ENCODE results near the gene XRCC6. TPM values are rescaled to one million over a fixed set of nuclear protein-coding genes. Genes with fewer than 3 reads are reported as not detected.
"Not testable (repeated sequence)": the region's sequence is repeated elsewhere in the genome, so short reads cannot be mapped to it uniquely, and the experiment has no call there.

The XRCC6 gene
- total RNA-seq, 1 donor from 2014 or later = 173 TPM

GRCh38 chr22:41683616-41684015 lies 62.5 kb downstream of the XRCC6 start:
- DNase-seq (ENCODE audit: low spot score) = no peak

- DNase-seq (ENCODE audit: low spot score) = no peak
These were observed 63.1 kb downstream of the XRCC6 start for GRCh38 chr22:41684194-41684593.

DNA sequence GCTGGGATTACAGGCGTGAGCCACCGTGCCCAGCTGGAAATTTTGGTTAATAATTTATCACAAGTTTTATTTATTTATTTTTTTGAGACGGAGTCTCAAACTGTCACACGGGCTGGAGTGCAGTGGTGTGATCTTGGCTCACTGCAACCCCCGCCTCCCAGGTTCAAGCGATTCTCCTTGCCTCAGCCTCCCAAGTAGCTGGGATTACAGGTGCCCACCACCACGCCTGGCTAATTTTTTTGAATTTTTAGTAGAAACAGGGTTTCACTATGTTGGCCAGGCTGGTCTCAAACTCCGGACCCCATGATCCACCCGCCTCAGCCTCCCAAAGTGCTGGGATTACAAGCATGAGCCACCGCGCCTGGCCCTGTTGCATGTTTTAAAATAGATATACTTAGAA lies 65.8 kb downstream of the XRCC6 start:
- DNase-seq (ENCODE audit: low spot score) = not testable (repeated sequence)

DNA sequence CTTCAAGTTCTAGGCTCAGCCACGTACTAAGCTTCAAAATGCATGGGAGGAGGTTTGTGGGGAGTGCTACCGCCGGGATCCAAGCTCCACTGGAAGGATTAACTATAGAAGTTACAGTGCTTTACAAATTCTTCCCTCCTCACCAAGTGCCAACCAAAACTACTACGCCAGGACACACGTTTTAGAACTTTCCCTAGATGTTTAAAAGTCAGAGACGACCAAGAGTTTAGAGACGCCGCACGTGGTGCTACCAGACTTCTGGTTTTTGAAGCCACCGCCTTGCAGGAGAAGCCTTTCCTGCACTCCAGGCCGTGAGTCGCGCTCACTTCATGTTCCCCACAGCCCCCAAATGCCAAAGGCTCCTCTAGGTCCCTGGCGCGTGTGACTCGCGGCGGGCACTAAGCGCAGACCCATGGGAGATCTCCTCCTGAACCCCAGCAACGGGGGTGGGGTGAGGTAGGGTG lies 66.8 kb downstream of the XRCC6 start:
- DNase-seq (ENCODE audit: low spot score) = no peak

- peak; percentile 97 for DNase-seq (ENCODE audit: low spot score)
These were observed 67.5 kb downstream of the XRCC6 start, which contains the start of gene SNU13 for GRCh38 chr22:41688365-41689211. Gene SNU13 (minus strand): TSS chr22:41688867. CDS start chr22:41688796, 71 bp downstream.

DNA sequence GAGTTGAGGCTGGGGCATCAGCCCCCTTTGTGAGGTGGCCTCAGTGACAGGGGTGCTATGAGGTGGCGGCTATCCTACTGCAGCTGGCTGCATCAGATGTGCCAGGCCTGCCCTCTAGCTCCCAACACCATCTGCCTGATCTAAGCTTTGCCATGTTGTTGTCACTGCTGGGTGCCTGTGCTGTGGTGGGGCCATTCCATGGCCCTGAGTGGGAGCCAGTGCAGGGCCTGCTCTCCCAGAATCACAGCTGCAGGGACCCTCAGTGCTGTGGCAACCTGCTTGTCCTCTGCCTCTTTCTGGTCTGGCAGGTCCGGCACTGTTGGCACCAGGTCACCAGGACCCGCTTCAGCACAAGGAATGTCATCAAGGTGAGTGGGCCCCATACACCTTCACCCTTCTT lies 69.4 kb downstream of the XRCC6 start:
- no peak for DNase-seq (ENCODE audit: low spot score)

DNA sequence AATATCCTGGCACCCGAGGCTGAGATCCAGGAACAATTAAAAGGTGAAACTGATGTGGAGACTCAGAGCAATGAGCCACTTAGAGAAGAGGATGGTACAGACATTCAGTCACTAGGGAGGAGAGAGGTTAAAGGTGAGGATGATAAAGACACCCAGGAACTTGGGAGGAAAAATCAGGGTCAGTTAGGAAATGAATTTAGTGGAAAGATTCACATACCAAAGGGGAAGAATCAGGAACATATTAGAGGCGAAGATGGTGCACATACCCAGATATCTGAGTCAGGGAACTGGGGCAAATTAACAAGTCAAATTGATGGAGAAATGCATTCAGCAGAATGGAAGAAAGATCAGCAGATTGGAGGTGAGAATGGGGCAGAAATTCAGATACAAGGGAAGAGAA lies 74.1 kb downstream of the XRCC6 start:
- DNase-seq (ENCODE audit: low spot score) = no peak

DNA sequence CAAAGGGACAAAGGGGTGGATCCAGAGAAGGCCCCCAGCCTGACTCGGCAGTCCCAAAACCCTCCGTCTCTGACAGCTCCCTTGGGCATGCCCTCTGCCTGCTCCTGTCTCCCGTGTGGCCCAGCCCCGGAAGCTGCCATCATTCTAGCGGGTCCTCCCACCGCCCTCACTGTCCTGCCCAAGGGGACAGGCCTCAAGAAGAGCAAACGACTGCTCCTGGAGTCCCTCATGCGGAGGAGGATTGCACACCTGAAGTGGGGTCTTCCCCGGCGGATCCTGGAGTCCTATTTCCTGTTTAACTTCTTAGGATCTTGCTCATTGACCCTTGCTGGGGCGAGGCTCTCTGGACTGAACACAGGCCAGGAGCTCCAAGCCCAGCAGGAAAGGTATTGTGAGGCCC lies 75.6 kb downstream of the XRCC6 start:
- DNase-seq (ENCODE audit: low spot score) = no peak

GRCh38 chr22:41697126-41697775 lies 76.2 kb downstream of the XRCC6 start:
- DNase-seq (ENCODE audit: low spot score) = peak; percentile 94

DNA sequence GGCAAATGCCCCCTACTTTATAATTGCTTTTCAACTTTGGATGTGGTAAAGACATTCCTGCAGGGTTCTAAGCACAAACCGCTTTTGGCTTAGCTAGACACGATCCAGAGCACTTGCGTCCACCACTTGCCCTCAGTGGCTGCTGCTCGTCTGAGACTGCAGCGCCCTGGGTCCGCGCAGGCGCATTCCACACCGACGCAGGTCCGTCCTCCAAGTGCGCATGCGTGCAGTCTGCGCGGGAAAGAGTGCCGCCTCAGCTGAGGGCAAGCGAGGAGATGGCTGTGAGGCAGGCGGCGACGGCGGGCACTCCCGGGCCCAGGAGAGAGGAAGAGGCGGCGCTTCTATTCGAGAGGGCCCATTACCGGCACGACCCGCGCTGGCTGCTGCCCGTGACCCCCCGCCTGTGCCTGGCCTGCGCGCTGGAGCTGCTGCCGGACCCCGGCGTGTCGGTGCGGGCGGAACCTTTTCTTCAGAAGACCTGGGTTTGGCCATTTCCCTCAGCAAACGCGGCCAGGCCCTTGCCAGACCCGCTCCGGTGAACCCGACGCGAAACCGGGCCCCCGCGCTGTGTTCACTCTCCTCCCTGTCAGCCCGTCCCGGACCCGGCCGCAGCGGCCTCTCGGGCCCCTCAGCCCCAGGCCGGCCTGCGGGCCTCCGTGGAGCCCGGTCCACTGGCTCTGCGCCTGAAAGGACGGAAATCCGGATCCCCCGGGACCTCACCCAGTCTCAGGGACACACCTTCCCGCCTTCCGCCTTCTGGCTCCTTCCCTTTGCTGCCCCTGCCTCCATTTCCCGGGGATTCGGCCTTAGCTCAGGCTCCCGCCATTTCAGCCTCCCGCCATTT lies 78.4 kb downstream of the XRCC6 start, which contains the start of gene MEI1:
Gene MEI1 (plus strand): TSS at position 240 of the 844 bp plus-strand sequence. CDS start 36 bp downstream, at position 276.
- peak; percentile 95 for DNase-seq (ENCODE audit: low spot score)

- DNase-seq (ENCODE audit: low spot score) = no peak
These were observed 78.9 kb downstream of the XRCC6 start for GRCh38 chr22:41700108-41700364.

GRCh38 chr22:41702763-41703162 lies 81.7 kb downstream of the XRCC6 start:
- no peak for DNase-seq (ENCODE audit: low spot score)

GRCh38 chr22:41709341-41709740 lies 88.2 kb downstream of the XRCC6 start:
- peak; percentile 51 for DNase-seq (ENCODE audit: low spot score)

GRCh38 chr22:41713004-41713403 lies 91.9 kb downstream of the XRCC6 start:
- DNase-seq (ENCODE audit: low spot score) = peak; percentile 59

Other genes with a start within 250 kb of the XRCC6 start
- gene TEF, start 239.4 kb upstream of the XRCC6 start, total RNA-seq = 15.6 TPM
- 82.4 TPM for gene TOB2, start 174.5 kb upstream of the XRCC6 start, total RNA-seq
- gene PHF5A, start 152.6 kb upstream of the XRCC6 start, total RNA-seq = 35.9 TPM
- 109 TPM for gene ACO2, start 152.2 kb upstream of the XRCC6 start, total RNA-seq
- gene POLR3H, start 76.8 kb upstream of the XRCC6 start, total RNA-seq = 57.5 TPM
- 1.7 TPM for gene CSDC2, start 60.3 kb upstream of the XRCC6 start, total RNA-seq
- gene PMM1, start 31.5 kb upstream of the XRCC6 start, total RNA-seq = 51.4 TPM
- 29.0 TPM for gene DESI1, start 252 bp upstream of the XRCC6 start, total RNA-seq
- 116 TPM for gene SNU13, start 67.6 kb downstream of the XRCC6 start, total RNA-seq
- gene MEI1, start 78.2 kb downstream of the XRCC6 start, total RNA-seq = 2.2 TPM
- gene CCDC134, start 179.4 kb downstream of the XRCC6 start, total RNA-seq = 4.1 TPM
- gene SREBF2, start 211.8 kb downstream of the XRCC6 start, total RNA-seq = 35.9 TPM

Data from mesenteric fat pad (tissue), 1 donor.